HG03175 (cell line): ENCODE results near the gene REX1BD.

Experiments used
- ATAC-seq: cut with Tn5 transposase; IDR thresholded peaks from one replicate; pipeline ENCODE4 v1.9.1; 2021; ENCODE audit warnings: mild to moderate bottlenecking, moderate library complexity; ENCODE audit not compliant: unreplicated experiment

Gene REX1BD

GRCh38 chr19:18612772-18613588 lies 24.4 kb downstream of the REX1BD start, which contains the start of gene TMEM59L:
TSS of gene TMEM59L (plus strand) at chr19:18612870. CDS start at chr19:18612959, 89 bp downstream.
- no peak for ATAC-seq

- ATAC-seq = no peak
These were observed 25.1 kb downstream of the REX1BD start for GRCh38 chr19:18613589-18614234.

DNA sequence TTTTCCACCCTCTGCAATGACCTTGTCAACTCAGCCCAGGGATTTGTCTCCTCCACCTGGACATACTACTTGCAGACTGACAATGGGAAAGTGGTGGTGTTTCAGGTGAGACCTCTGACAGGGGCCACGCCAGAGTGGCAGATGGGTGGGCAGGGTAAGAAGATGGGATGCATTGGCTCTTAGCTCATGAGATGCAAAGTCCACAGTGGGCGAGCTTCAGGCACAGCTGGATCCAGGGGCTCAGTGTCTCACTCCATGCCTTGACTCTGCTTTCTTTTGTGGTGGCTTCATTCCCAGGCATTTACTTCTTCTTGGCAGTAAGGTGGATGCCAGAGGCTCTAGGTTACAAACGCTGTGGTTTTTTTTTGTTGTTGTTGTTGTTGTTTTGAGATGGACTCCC lies 27.4 kb downstream of the REX1BD start:
- ATAC-seq = no peak

GRCh38 chr19:18617562-18617961 lies 29.0 kb downstream of the REX1BD start:
- no peak for ATAC-seq

DNA sequence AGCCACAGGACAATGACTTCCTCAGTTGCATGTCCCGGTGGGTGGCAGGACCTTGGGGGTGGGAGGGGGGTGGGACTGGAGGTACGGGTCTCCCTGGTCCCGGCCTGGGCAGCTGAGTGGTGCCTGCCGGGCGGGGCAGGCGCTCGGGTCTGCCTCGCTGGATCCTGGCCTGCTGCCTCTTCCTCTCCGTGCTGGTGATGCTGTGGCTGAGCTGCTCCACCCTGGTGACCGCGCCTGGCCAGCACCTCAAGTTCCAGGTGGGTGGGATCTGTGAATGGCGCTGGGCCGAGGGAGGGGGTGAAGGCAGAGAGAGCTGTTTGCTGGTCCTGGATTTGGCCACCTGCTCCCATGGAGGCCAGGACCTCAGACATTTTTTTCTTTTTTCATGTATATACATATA lies 29.6 kb downstream of the REX1BD start:
- ATAC-seq = no peak

- ATAC-seq = no peak
These were observed 31.7 kb downstream of the REX1BD start for GRCh38 chr19:18620311-18620710.

DNA sequence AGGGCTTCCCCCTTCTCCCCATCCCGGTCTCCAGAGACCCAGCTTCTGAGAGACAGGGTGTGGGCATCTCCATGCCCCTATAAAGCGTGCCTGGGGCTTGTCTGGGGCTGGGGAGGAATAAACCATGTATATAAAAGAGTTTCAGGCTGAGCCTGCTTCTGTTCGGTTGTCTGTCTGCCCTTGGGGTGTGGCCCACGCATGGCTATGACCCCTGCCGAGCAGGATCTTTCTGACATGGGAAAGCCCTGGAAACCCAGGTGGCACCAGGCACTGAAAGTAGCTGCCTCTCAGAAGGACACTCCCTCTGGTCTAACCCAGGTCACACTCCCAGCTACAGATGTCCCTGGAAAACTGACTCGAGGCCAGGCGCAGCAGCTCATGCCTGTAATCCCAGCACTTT lies 32.3 kb downstream of the REX1BD start:
- ATAC-seq = no peak

DNA sequence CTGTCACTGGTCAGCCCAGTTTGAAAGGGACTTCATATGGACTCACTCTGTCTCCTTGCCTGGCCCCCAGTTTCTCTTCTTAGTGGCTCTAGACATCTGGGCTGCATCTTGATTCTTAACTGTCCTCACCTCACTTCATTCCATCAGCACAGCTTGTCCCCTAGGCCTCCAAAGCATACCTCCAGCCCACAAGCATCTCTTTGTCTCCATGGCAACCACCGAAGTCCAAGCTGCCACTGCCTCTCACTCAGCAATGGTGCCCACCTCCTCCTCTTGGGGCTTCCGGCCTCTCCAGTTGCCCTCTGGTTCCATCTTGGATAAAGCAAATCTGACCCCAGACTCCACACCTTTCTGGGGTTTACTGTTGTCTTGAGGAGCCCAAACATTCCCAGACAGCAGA lies 38.3 kb downstream of the REX1BD start:
- no peak for ATAC-seq

DNA sequence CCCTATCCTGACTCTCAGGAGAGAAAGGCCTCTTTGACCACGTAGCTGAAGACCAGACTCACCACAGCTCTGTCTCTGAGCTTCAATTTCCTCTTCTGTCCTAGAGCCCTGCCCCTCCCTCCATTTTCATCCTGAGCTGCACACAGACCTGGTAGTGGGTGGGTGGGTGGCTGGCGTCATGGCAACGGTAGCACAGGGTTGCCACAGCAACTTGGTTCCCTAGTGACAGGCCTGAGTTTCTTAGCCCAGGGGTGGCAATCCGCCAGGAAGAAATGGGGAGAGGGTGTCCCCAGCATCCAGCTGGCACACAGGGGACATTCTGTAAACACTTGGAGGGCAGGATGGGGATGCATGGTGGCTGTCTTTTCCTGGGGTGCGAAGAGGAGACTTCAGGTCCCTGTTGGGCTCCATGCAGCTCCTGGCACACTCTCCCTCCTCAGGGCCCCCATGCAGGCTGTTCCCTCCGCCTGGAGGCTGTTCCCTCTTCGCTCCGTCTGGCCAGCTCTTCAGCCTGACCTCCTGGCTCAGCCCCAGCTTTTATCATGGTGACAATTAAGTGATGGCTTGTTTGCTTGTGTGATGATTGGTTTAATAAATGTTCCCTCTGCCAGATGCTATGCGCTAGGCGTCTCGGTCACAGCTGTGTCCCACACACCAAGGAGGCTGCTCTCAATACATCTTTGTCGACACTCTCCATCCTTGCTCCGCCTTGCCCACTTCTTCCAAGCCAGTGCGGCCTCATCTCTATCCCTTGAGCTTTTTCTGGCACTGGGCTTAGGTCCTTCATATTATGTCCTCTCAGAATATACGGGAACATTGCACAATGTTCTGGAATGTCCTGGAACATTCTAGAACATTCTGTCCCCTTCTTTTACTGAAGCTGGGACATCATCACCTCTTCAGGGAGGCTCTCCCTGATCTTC lies 40.8 kb downstream of the REX1BD start:
- ATAC-seq = no peak

- no peak for ATAC-seq
These were observed 44.7 kb downstream of the REX1BD start for GRCh38 chr19:18633321-18633720.

- no peak for ATAC-seq
These were observed 46.2 kb downstream of the REX1BD start for GRCh38 chr19:18634612-18635297.

GRCh38 chr19:18635831-18636182 lies 47.2 kb downstream of the REX1BD start:
- ATAC-seq = no peak

DNA sequence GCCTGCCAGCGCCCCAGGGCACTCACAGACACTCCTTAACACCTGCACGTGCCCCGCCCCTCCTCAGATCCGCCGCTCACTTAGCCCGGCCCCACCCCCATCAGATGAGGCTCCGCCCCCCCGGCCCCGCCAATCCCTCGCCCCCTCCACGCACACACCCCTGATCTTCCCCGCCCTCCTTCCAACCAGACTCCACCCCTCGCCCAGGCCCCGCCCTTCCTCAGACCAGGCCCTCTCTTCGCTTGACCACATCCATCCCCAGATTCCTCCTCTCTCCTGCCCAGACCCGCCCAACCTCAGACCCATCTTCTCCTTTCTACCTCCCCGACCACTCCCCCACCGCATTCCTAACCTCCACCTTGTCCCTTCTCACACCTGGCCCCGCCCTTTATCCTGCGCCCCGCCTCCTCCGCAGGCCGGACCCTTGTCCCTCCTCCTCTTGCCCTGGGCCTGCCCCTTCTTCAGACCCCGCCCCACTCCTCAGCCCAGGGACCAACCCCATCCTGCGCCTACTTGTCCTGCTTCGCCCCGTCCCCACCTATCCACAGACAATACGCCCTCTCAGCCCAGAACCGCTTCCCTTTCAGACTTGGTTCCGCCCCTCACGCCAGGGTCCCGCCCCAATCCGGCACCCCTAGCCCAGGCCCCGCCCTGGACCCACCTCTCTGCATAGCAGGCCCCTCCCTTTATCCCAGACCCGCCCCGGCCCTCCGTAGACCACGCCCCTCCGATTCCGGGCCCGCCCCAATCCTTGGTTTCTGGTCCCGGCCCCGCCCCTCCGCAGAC lies 47.8 kb downstream of the REX1BD start:
- ATAC-seq = peak; percentile 89

DNA sequence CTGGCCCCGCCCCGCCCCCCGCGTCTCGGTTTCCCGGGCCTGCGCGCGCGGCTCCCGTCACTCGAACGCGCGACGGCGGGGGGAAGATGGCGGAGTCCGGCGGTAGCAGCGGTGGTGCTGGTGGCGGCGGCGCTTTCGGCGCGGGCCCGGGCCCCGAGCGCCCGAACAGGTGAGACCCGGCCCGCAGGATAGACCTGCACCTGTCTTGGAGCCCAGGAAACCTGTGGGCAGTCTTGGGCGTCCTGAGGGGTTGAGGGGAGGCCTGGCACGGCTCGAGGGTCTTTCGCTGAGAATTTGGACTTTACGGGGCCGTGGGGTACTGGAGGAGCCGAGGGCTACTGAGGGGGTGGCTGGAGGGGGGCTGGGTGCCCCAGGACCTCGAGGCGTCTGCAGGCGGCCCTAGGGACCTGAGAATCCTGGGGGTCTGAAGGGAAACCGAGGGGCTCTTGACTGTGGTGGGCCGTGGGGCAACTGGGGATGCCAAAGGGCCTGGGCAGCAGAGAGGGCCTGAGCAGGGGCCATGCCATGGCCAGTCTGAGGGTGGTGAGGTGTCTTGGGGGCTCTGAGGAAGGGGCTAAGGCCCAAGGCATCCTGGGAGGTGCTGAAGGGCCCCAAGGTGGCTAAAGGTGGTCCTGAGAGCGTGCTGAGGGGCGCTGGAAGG lies 48.5 kb downstream of the REX1BD start, which contains the start of gene KLHL26:
Gene KLHL26, plus strand, starts transcription at position 60 of the 661 bp plus-strand sequence. Its CDS starts 27 bp downstream, at position 87.
- no peak for ATAC-seq

- ATAC-seq = no peak
These were observed 49.4 kb downstream of the REX1BD start for GRCh38 chr19:18637673-18638630.

- no peak for ATAC-seq
These were observed 51.2 kb downstream of the REX1BD start for GRCh38 chr19:18639706-18640243.
